ENCODE measurements around the gene ACACB.

Gene ACACB

GRCh38 chr12:109286652-109287051 is 170.3 kb downstream of the ACACB start:
- no peak for FAIRE-seq

GRCh38 chr12:109287181-109287580 is 170.8 kb downstream of the ACACB start:
- FAIRE-seq: no peak

GRCh38 chr12:109287811-109288469 is 171.6 kb downstream of the ACACB start:
- FAIRE-seq: no peak

- no peak for FAIRE-seq
These were observed 172.2 kb downstream of the ACACB start for GRCh38 chr12:109288571-109288970.

GRCh38 chr12:109289004-109289403 is 172.6 kb downstream of the ACACB start:
- no peak for FAIRE-seq

GRCh38 chr12:109289551-109289950 is 173.2 kb downstream of the ACACB start:
- FAIRE-seq: no peak

- FAIRE-seq: no peak
These were observed 173.7 kb downstream of the ACACB start for GRCh38 chr12:109290061-109290460.

GRCh38 chr12:109291117-109291516 is 174.7 kb downstream of the ACACB start:
- FAIRE-seq: no peak

GRCh38 chr12:109291521-109292341 is 175.3 kb downstream of the ACACB start:
- FAIRE-seq: peak; percentile 92

- no peak for FAIRE-seq
These were observed 175.9 kb downstream of the ACACB start for GRCh38 chr12:109292342-109292711.

GRCh38 chr12:109293106-109293505 is 176.7 kb downstream of the ACACB start:
- FAIRE-seq: no peak

GRCh38 chr12:109294286-109294796 is 178.0 kb downstream of the ACACB start:
- no peak for FAIRE-seq

GRCh38 chr12:109295764-109296425 is 179.5 kb downstream of the ACACB start:
- FAIRE-seq: no peak

- FAIRE-seq: no peak
These were observed 180.0 kb downstream of the ACACB start for GRCh38 chr12:109296431-109296830.

- no peak for FAIRE-seq
These were observed 183.5 kb downstream of the ACACB start for GRCh38 chr12:109299849-109300248.

GRCh38 chr12:109301643-109302168 is 185.3 kb downstream of the ACACB start:
- FAIRE-seq: no peak

GRCh38 chr12:109302358-109302757 is 186.0 kb downstream of the ACACB start:
- FAIRE-seq: no peak

- no peak for FAIRE-seq
These were observed 186.4 kb downstream of the ACACB start for GRCh38 chr12:109302770-109303169.

GRCh38 chr12:109304485-109304884 is 188.1 kb downstream of the ACACB start:
- FAIRE-seq: no peak

GRCh38 chr12:109305547-109305946 is 189.2 kb downstream of the ACACB start:
- no peak for FAIRE-seq

- no peak for FAIRE-seq
These were observed 190.7 kb downstream of the ACACB start for GRCh38 chr12:109307051-109307450.

GRCh38 chr12:109308534-109309380 is 192.4 kb downstream of the ACACB start, which contains the start of gene FOXN4:
Gene FOXN4, minus strand, starts transcription at chr12:109309284. Its CDS starts 963 bp downstream, at chr12:109308321.
- no peak for FAIRE-seq

Data from A204.1 (cell line).